AG10803 (cell line): ENCODE data around the gene FIBP.

Source experiments
- DNase-seq: peaks from one replicate; pipeline ENCODE4 v3.0.0; 2010; ENCODE audit warnings: low read depth
- H3K4me3 ChIP-seq: 2 replicates; pipeline ENCODE4 v1.5.1; 2011; ENCODE audit warnings: mild to moderate bottlenecking, low read length, control low read depth
- CTCF ChIP-seq: conservative IDR thresholded peaks from 2 replicates; pipeline ENCODE4 v1.5.1; 2011; ENCODE audit warnings: mild to moderate bottlenecking, low read length, control low read depth, inconsistent platforms

The FIBP gene

DNA sequence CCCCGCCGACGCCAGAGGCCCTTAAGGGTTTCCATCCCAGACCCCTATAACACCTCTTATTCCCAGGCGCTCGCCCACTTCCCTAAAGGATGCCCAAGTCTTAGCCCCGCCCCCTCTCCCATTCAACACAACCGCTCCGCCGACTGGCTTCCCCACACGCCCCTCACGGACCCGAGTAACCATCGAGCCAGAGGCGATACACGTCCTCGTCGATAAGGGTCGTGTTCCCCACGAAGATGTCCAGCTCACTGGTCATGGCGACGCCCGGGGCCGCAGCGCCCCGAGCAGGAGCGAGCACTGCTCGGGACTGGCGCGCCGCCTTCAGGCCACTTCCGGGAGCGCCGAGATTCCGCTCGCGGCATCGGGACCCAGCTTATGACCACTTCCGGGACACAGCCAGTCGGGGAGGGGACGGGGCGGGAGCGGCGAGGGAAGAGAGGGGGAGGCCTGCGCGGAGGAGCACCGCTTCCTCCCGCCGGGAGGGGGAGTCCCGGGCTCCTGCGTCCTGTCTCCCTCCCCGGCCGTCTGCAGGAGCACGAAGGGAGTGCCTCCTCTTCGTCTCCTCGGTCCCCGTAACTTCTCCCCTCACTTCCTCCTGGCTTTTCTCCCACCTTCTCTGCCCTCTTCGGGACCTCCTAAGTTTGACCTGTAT lies at the start of gene FIBP:
Gene FIBP (minus strand): TSS at position 309 of the 652 bp plus-strand sequence. CDS start 53 bp downstream, at position 256.
- peak; percentile 97 for DNase-seq
- TF ChIP-seq CTCF = no peak; the same call in none of the 2 replicates
- H3K4me3 ChIP-seq = peak within 1 kb of the TSS; percentile 93

DNA sequence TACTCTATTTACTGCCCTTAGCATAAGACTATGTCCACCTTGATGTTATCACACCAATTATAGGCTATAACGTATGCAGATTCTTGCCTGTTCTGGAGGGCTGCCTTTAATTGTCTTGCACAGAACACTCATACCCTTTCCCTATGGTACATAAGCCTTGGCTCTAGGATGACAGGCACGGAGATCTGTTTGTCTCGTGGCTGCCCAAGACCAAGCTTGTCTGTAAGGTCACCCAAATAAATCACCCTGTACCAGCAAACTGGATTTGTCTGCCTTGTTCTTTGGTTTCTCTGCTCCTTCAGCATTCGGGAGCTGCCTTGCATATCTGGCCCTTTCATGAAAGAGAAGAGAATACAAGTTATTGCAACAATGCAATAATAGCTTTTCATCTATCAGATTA lies 49.5 kb upstream of the FIBP start:
- TF ChIP-seq CTCF = no peak

GRCh38 chr11:65934014-65934413 lies 45.7 kb upstream of the FIBP start:
- TF ChIP-seq CTCF = no peak
- H3K4me3 ChIP-seq = no peak overlapping the region
- DNase-seq = no peak

More for the DNA sequence above, 49.5 kb upstream of the FIBP start:
- DNase-seq = no peak
- H3K4me3 ChIP-seq = no peak overlapping the region

DNA sequence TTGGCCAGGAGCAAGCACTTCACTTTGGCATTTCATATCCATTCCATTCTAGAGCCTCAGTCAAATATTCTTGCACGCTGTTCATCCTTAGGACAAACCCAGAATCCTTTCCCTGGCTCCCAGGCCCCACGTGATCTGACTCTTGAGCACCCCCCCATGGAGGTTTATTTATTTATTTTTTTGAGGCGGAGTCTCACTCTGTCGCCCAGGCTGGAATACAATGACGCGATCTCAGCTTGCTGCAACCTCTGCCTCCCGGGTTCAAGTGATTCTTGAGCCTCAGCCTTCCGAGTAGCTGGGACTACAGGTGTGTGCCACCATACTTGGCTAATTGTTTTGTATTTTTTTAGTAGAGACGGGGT lies 44.3 kb upstream of the FIBP start:
- H3K4me3 ChIP-seq = no peak overlapping the region
- peak; percentile 34 for DNase-seq
- TF ChIP-seq CTCF = no peak

DNA sequence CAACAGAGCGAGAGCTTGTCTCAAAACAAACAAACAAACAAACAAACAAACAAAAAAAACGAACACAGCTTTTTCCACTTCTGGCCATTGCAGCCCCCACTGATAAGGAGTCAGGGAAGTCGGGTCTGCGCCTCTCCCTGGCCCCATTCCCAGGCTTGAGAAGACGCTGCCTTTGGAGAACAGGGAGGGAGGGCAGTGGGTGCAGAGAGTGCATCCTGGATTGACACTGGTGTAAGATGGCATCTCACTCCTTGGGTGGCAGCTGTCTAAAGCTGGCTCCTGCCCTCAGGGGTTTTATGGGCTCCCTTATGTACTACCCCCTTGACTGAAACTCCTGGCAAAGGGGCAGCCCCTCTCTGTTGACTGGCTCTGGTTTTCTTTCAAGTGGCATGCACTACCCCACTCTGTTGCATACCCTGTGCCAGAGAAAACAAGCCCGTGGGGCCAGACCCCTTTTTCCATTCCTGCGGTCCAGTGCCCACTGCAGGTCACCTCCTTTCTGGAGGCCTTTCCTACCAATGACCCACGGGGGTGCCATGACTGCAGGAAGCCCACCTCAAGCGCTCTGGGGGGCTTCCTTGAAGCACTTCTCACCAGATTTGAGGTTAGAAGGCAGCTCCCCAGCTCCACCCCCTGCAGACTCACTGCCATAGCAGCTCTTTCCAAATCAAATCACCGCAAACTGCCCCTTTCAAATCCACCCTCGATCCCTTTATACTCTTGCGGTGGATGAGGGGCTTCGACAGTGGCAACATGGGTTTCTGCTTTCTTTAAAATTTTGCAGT lies 43.7 kb upstream of the FIBP start:
- H3K4me3 ChIP-seq = no peak overlapping the region
- no peak for TF ChIP-seq CTCF
- DNase-seq = no peak

DNA sequence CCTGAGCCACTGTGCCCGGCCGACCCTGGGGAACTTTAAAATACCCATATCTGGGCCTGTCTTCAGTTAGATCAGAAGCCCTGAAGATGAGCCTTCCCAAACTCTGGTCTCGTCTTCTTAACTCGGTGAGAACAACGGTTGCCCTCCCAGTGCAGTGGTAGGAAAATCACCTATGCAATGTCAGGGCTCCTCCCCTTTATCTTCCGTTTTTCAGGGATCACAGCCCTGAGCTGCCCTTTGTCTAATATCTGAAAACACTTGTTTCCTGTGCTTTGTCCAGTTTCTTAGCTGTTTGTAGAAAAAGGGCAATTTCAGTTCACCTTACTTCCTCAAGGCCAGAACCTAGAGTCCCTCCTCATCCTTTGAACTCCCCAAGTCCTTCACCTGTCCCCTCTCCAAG lies 40.4 kb upstream of the FIBP start:
- DNase-seq = no peak
- TF ChIP-seq CTCF = no peak
- no peak overlapping the region for H3K4me3 ChIP-seq

DNA sequence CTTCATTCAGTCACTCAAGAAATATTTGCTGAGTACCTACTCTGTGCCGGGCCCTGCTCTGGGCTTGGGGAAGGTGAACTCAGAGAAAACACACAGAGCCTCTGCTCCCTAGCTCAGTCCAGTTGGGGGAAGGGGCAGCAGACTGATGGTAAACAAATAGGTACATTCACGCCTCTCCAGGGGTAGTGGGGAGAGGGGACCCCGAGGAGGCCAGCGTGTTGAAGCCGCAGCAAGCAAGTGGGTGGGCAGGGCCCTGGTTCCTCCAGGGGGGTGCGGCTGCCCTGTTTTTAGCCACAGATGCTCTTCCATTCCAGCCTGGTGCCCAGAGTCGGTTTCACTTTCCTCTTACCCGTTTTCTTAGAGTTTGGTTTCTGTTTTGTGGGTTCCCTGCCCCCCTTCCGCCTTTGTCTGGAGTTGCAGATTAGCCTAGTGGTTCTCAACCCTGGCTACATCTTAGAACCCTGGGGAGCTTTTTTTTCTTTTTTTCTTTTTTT lies 39.7 kb upstream of the FIBP start:
- DNase-seq = peak; percentile 26
- no peak for TF ChIP-seq CTCF
- no peak overlapping the region for H3K4me3 ChIP-seq
